ENCODE data around the gene DZIP1. TPM values are rescaled to one million over a fixed set of nuclear protein-coding genes. Genes with fewer than 3 reads are reported as not detected.

Gene DZIP1
- total and polyA plus RNA-seq, 2 of the 13 experiments (the other 11 are each of a cell fraction or from before 2014, with no cell fraction given) = 11.0 to 36.7 TPM

GRCh38 chr13:95603887-95604555 lies 40.5 kb downstream of the DZIP1 start (continued):
- TF ChIP-seq ZBTB20 (CRISPR knock-in tag; IDR thresholded peaks at IDR 0.05; ENCODE audit: borderline replicate concordance, low read depth) (no peak), ZNF350 (CRISPR knock-in tag; IDR thresholded peaks at IDR 0.05; ENCODE audit: borderline replicate concordance, low read depth) (no peak), ATM (IDR thresholded peaks at IDR 0.05; ENCODE audit: borderline replicate concordance) (no peak), FOSL2 (CRISPR knock-in tag; IDR thresholded peaks at IDR 0.05) (peak; percentile 90), MTA3 (CRISPR knock-in tag; IDR thresholded peaks at IDR 0.05) (no peak), ZNF333 (CRISPR knock-in tag; IDR thresholded peaks at IDR 0.05; ENCODE audit: borderline replicate concordance) (no peak), ZNF431 (CRISPR knock-in tag; IDR thresholded peaks at IDR 0.05; ENCODE audit: borderline replicate concordance, low read depth) (no peak), XRCC5 (optimal IDR thresholded peaks at IDR 0.05; ENCODE audit: low read length) (peak; percentile 74), FOXA1 (IDR thresholded peaks at IDR 0.05) (no peak), FOXA1 (CRISPR knock-in tag; IDR thresholded peaks at IDR 0.05) (peak; percentile 49; the same call in 1 of the 2 replicates), ZNF788 (CRISPR knock-in tag; IDR thresholded peaks at IDR 0.05; ENCODE audit: borderline replicate concordance) (peak; percentile 42; the same call in 1 of the 2 replicates), THAP9 (CRISPR knock-in tag; IDR thresholded peaks at IDR 0.05; ENCODE audit: borderline replicate concordance) (no peak), CHD4 (IDR thresholded peaks at IDR 0.05; ENCODE audit: borderline replicate concordance, low read length) (no peak), PRDM4 (CRISPR knock-in tag; IDR thresholded peaks at IDR 0.05; ENCODE audit: borderline replicate concordance) (no peak), HDAC1 (CRISPR knock-in tag; IDR thresholded peaks at IDR 0.05) (0 out of 2 replicates have a peak, but pooled peaks have one; percentile 36)
- TF ChIP-seq, protein P1, sequence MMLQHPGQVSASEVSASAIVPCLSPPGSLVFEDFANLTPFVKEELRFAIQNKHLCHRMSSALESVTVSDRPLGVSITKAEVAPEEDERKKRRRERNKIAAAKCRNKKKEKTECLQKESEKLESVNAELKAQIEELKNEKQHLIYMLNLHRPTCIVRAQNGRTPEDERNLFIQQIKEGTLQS (CRISPR knock-in tag; IDR thresholded peaks at IDR 0.05) = no peak; the same call in 1 of the 2 replicates
- TF ChIP-seq, protein P2, sequence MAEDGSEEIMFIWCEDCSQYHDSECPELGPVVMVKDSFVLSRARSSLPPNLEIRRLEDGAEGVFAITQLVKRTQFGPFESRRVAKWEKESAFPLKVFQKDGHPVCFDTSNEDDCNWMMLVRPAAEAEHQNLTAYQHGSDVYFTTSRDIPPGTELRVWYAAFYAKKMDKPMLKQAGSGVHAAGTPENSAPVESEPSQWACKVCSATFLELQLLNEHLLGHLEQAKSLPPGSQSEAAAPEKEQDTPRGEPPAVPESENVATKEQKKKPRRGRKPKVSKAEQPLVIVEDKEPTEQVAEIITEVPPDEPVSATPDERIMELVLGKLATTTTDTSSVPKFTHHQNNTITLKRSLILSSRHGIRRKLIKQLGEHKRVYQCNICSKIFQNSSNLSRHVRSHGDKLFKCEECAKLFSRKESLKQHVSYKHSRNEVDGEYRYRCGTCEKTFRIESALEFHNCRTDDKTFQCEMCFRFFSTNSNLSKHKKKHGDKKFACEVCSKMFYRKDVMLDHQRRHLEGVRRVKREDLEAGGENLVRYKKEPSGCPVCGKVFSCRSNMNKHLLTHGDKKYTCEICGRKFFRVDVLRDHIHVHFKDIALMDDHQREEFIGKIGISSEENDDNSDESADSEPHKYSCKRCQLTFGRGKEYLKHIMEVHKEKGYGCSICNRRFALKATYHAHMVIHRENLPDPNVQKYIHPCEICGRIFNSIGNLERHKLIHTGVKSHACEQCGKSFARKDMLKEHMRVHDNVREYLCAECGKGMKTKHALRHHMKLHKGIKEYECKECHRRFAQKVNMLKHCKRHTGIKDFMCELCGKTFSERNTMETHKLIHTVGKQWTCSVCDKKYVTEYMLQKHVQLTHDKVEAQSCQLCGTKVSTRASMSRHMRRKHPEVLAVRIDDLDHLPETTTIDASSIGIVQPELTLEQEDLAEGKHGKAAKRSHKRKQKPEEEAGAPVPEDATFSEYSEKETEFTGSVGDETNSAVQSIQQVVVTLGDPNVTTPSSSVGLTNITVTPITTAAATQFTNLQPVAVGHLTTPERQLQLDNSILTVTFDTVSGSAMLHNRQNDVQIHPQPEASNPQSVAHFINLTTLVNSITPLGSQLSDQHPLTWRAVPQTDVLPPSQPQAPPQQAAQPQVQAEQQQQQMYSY (CRISPR knock-in tag; IDR thresholded peaks at IDR 0.05) = no peak
- TF ChIP-seq, protein P3, sequence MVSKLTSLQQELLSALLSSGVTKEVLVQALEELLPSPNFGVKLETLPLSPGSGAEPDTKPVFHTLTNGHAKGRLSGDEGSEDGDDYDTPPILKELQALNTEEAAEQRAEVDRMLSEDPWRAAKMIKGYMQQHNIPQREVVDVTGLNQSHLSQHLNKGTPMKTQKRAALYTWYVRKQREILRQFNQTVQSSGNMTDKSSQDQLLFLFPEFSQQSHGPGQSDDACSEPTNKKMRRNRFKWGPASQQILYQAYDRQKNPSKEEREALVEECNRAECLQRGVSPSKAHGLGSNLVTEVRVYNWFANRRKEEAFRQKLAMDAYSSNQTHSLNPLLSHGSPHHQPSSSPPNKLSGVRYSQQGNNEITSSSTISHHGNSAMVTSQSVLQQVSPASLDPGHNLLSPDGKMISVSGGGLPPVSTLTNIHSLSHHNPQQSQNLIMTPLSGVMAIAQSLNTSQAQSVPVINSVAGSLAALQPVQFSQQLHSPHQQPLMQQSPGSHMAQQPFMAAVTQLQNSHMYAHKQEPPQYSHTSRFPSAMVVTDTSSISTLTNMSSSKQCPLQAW (CRISPR knock-in tag; IDR thresholded peaks at IDR 0.05) = peak; percentile 55; the same call in 1 of the 2 replicates

All from HepG2 (cell line).